Measurements from ENCODE around the gene FZD4.

FZD4 gene

GRCh38 chr11:86904001-86904400 lies 51.2 kb downstream of the FZD4 start:
- no peak for DNase-seq

GRCh38 chr11:86902345-86902744 lies 52.9 kb downstream of the FZD4 start:
- DNase-seq: no peak

- no peak for DNase-seq
Observed at GRCh38 chr11:86901599-86901998, 53.6 kb downstream of the FZD4 start.

GRCh38 chr11:86900162-86900561 lies 55.0 kb downstream of the FZD4 start:
- no peak for DNase-seq

GRCh38 chr11:86898689-86899088 lies 56.5 kb downstream of the FZD4 start:
- no peak for DNase-seq

- no peak for DNase-seq
Observed at GRCh38 chr11:86896441-86896841, 58.8 kb downstream of the FZD4 start.
